BLaER1 (cell line): ENCODE measurements around the gene MAP3K5.
"Not testable (repeated sequence)": the region's sequence is repeated elsewhere in the genome, so short reads cannot be mapped to it uniquely, and the experiment has no call there.

Experiments used
- H3K27ac ChIP-seq: shearing (Covaris generic); formaldehyde crosslinking; 2 replicates; pipeline ENCODE4 v1.8.1; 2022
- H3K27me3 ChIP-seq: shearing (Covaris generic); formaldehyde crosslinking; 2 replicates; pipeline ENCODE4 v1.8.1; 2022
- H3K36me3 ChIP-seq: shearing (Covaris generic); formaldehyde crosslinking; 2 replicates; pipeline ENCODE4 v1.8.1; 2022
- H3K4me1 ChIP-seq: shearing (Covaris generic); formaldehyde crosslinking; 2 replicates; pipeline ENCODE4 v1.8.1; 2022
- H3K4me2 ChIP-seq: shearing (Covaris generic); formaldehyde crosslinking; 2 replicates; pipeline ENCODE4 v1.8.1; 2022
- H3K4me3 ChIP-seq: shearing (Covaris generic); formaldehyde crosslinking; 2 replicates; pipeline ENCODE4 v1.8.1; 2022
- H3K9ac ChIP-seq: shearing (Covaris generic); formaldehyde crosslinking; 2 replicates; pipeline ENCODE4 v1.8.1; 2022
- H3K9me3 ChIP-seq: shearing (Covaris generic); formaldehyde crosslinking; 2 replicates; pipeline ENCODE4 v1.8.1; 2022
- H4K20me1 ChIP-seq: shearing (Covaris generic); formaldehyde crosslinking; 2 replicates; pipeline ENCODE4 v1.8.1; 2022
- Cebpa-rat ChIP-seq: shearing (Covaris generic); IDR thresholded peaks from 2 replicates; pipeline ENCODE4 v1.8.1; 2022

MAP3K5 gene

GRCh38 chr6:136719280-136720044 lies 72.8 kb downstream of the MAP3K5 start:
- Histone ChIP-seq H3K9me3 (peaks cover 4% of the 10 kb centered on the region), H3K27ac (peak overlapping the region; percentile 64; the same call in 1 of the 2 replicates), H3K36me3 (no peaks in the 10 kb centered on the region; the same call in 1 of the 2 replicates), H3K27me3 (no peaks in the 10 kb centered on the region), H4K20me1 (no peaks in the 10 kb centered on the region), H3K4me1 (peaks cover 70% of the 10 kb centered on the region), H3K4me2 (peak overlapping the region; percentile 85), H3K9ac (0 out of 2 replicates have a peak overlapping the region, but pooled peaks have one; percentile 9), H3K4me3 (0 out of 2 replicates have a peak overlapping the region, but pooled peaks have one; percentile 29)
- no peak for TF ChIP-seq Cebpa-rat

- H3K4me2 ChIP-seq = peak overlapping the region; percentile 85
These were observed 73.8 kb downstream of the MAP3K5 start for GRCh38 chr6:136718476-136718875.

GRCh38 chr6:136717716-136717990 lies 74.6 kb downstream of the MAP3K5 start:
- H4K20me1 ChIP-seq = no peaks in the 10 kb centered on the region
- peak overlapping the region; percentile 53 for H3K4me3 ChIP-seq
- H3K4me2 ChIP-seq = peak overlapping the region; percentile 85
- peaks cover 5% of the 10 kb centered on the region for H3K9me3 ChIP-seq
- peaks cover 57% of the 10 kb centered on the region for H3K4me1 ChIP-seq
- no peaks in the 10 kb centered on the region for H3K27me3 ChIP-seq
- peak overlapping the region; percentile 85 for H3K27ac ChIP-seq
- no peak for TF ChIP-seq Cebpa-rat
- peak overlapping the region; percentile 72 for H3K9ac ChIP-seq
- no peaks in the 10 kb centered on the region; the same call in 1 of the 2 replicates for H3K36me3 ChIP-seq

More at GRCh38 chr6:136718476-136718875, 73.8 kb downstream of the MAP3K5 start:
- no peaks in the 10 kb centered on the region; the same call in 1 of the 2 replicates for H3K36me3 ChIP-seq
- peaks cover 60% of the 10 kb centered on the region for H3K4me1 ChIP-seq
- no peak overlapping the region for H3K4me3 ChIP-seq
- H3K9ac ChIP-seq = no peak overlapping the region
- no peaks in the 10 kb centered on the region for H4K20me1 ChIP-seq
- peak overlapping the region; percentile 85 for H3K27ac ChIP-seq
- no peaks in the 10 kb centered on the region for H3K27me3 ChIP-seq
- TF ChIP-seq Cebpa-rat = no peak
- H3K9me3 ChIP-seq = peaks cover 4% of the 10 kb centered on the region

GRCh38 chr6:136716917-136717715 lies 75.2 kb downstream of the MAP3K5 start:
- Histone ChIP-seq H3K36me3 (no peaks in the 10 kb centered on the region; the same call in 1 of the 2 replicates), H3K4me2 (peak overlapping the region; percentile 85), H3K9me3 (peaks cover 8% of the 10 kb centered on the region), H3K4me1 (peaks cover 57% of the 10 kb centered on the region), H3K4me3 (peak overlapping the region; percentile 53), H3K27ac (peak overlapping the region; percentile 85), H4K20me1 (no peaks in the 10 kb centered on the region), H3K9ac (peak overlapping the region; percentile 72), H3K27me3 (no peaks in the 10 kb centered on the region)
- no peak for TF ChIP-seq Cebpa-rat

- not testable (repeated sequence) for H3K27ac ChIP-seq, H3K27me3 ChIP-seq, H3K36me3 ChIP-seq, H3K4me2 ChIP-seq, H3K9ac ChIP-seq, H3K4me3 ChIP-seq, H4K20me1 ChIP-seq, H3K9me3 ChIP-seq
- peaks cover 22% of the 10 kb centered on the region for H3K4me1 ChIP-seq
These were observed 79.6 kb downstream of the MAP3K5 start for GRCh38 chr6:136712642-136713041.

GRCh38 chr6:136711644-136712043 lies 80.6 kb downstream of the MAP3K5 start:
- no peak for TF ChIP-seq Cebpa-rat
- peaks cover 4% of the 10 kb centered on the region; the same call in 1 of the 2 replicates for H3K9me3 ChIP-seq

GRCh38 chr6:136710877-136711552 lies 81.3 kb downstream of the MAP3K5 start:
- Histone ChIP-seq H3K9ac (no peak overlapping the region), H4K20me1 (no peaks in the 10 kb centered on the region), H3K4me3 (no peak overlapping the region), H3K9me3 (peaks cover 4% of the 10 kb centered on the region; the same call in 1 of the 2 replicates), H3K36me3 (no peaks in the 10 kb centered on the region), H3K4me1 (peaks cover 6% of the 10 kb centered on the region), H3K4me2 (no peak overlapping the region), H3K27me3 (no peaks in the 10 kb centered on the region), H3K27ac (no peak overlapping the region)
- TF ChIP-seq Cebpa-rat = no peak

More at GRCh38 chr6:136711644-136712043, 80.6 kb downstream of the MAP3K5 start:
- no peaks in the 10 kb centered on the region for H3K36me3 ChIP-seq
- no peak overlapping the region for H3K4me3 ChIP-seq
- no peak overlapping the region for H3K27ac ChIP-seq
- H3K9ac ChIP-seq = no peak overlapping the region
- H4K20me1 ChIP-seq = no peaks in the 10 kb centered on the region
- H3K27me3 ChIP-seq = no peaks in the 10 kb centered on the region
- H3K4me1 ChIP-seq = peaks cover 12% of the 10 kb centered on the region
- no peak overlapping the region for H3K4me2 ChIP-seq

GRCh38 chr6:136709429-136709828 lies 82.8 kb downstream of the MAP3K5 start:
- Histone ChIP-seq H3K9ac (no peak overlapping the region), H3K27ac (no peak overlapping the region), H3K4me2 (no peak overlapping the region), H3K27me3 (no peaks in the 10 kb centered on the region), H3K4me1 (no peaks in the 10 kb centered on the region), H3K36me3 (no peaks in the 10 kb centered on the region), H4K20me1 (no peaks in the 10 kb centered on the region), H3K4me3 (no peak overlapping the region), H3K9me3 (peaks cover 4% of the 10 kb centered on the region; the same call in 1 of the 2 replicates)
- TF ChIP-seq Cebpa-rat = no peak

- peaks cover 6% of the 10 kb centered on the region; the same call in 1 of the 2 replicates for H3K4me1 ChIP-seq
- H3K27me3 ChIP-seq = no peaks in the 10 kb centered on the region
- no peaks in the 10 kb centered on the region for H4K20me1 ChIP-seq
- no peaks in the 10 kb centered on the region for H3K36me3 ChIP-seq
- H3K4me2 ChIP-seq = no peak overlapping the region
- no peak overlapping the region for H3K9ac ChIP-seq
- H3K4me3 ChIP-seq = no peak overlapping the region
- no peaks in the 10 kb centered on the region for H3K9me3 ChIP-seq
- H3K27ac ChIP-seq = no peak overlapping the region
- no peak for TF ChIP-seq Cebpa-rat
These were observed 85.8 kb downstream of the MAP3K5 start for GRCh38 chr6:136706430-136706829.
